IMR-90 (cell line): ENCODE data around the gene EHD4. TPM values are rescaled to one million over a fixed set of nuclear protein-coding genes. Genes with fewer than 3 reads are reported as not detected.

Experiments
- ATAC-seq: fragments of 200-7000 bp; cut with Tn5 transposase; 2 replicates; pipeline ENCODE4 v1.9.1; 2020; ENCODE audit warnings: low read depth, mild to moderate bottlenecking, moderate library complexity
- BruUV-seq: library from RNA; stranded (reverse); fragments of 400-500 nt; replicated peaks from 2 replicates; lab custom pipeline; 2021; lab: Mats Ljungman, UMichigan
- CTCF ChIA-PET: fragments of 300-600 bp; formaldehyde crosslinking; extraction: SDS; loops from one replicate; lab custom pipeline; 2021; ENCODE audit warnings: antibody characterized with exemption; lab: Yijun Ruan, JAX
- POLR2A ChIA-PET: fragments of 300-600 bp; sonication (Branson Sonifier 250); formaldehyde crosslinking; loops from one replicate; lab custom pipeline; 2022; ENCODE audit warnings: antibody characterized with exemption; ENCODE audit not compliant: unreplicated experiment; lab: Charles Lee
- DNase-seq: peaks from one replicate; pipeline ENCODE4 v3.0.0; 2013
- H2AFZ ChIP-seq: replicated peaks from 2 replicates; pipeline ENCODE3; 2013; ENCODE audit warnings: low read length, mild to moderate bottlenecking; ENCODE audit not compliant: poor library complexity
- H2AK5ac ChIP-seq: 2 replicates; pipeline ENCODE4 v1.6.1; 2013; ENCODE audit warnings: low read depth, low read length, inconsistent platforms
- H2AK9ac ChIP-seq: replicated peaks from 2 replicates; pipeline ENCODE3; 2013; ENCODE audit warnings: mild to moderate bottlenecking, low read depth, low read length, moderate library complexity; ENCODE audit not compliant: poor library complexity
- H2BK120ac ChIP-seq: 2 replicates; pipeline ENCODE4 v1.6.1; 2013; ENCODE audit warnings: low read depth, low read length, inconsistent platforms
- H2BK15ac ChIP-seq: 3 replicates; pipeline ENCODE4 v1.6.1; 2013; ENCODE audit warnings: low read depth, low read length, inconsistent platforms
- H2BK20ac ChIP-seq: 2 replicates; pipeline ENCODE4 v1.6.1; 2013; ENCODE audit warnings: low read depth, mild to moderate bottlenecking, inconsistent platforms, low read length, moderate library complexity
- H2BK5ac ChIP-seq: 2 replicates; pipeline ENCODE4 v1.6.1; 2013; ENCODE audit warnings: mild to moderate bottlenecking, low read depth, low read length, inconsistent platforms; ENCODE audit not compliant: poor library complexity, severe bottlenecking
- H3K14ac ChIP-seq: replicated peaks from 2 replicates; pipeline ENCODE4 v1.6.1; 2013; ENCODE audit warnings: low read depth, low read length, inconsistent platforms
- H3K18ac ChIP-seq: 2 replicates; pipeline ENCODE4 v1.6.1; 2013; ENCODE audit warnings: low read depth, low read length, control low read depth
- H3K23ac ChIP-seq: 2 replicates; pipeline ENCODE4 v1.6.1; 2013; ENCODE audit warnings: low read depth, low read length, inconsistent platforms
- H3K27ac ChIP-seq: 2 replicates; pipeline ENCODE4 v1.5.1; 2013; ENCODE audit warnings: mild to moderate bottlenecking, control low read depth, low read length; ENCODE audit not compliant: insufficient read depth
- H3K27me3 ChIP-seq: 2 replicates; pipeline ENCODE4 v1.6.1; 2013; ENCODE audit warnings: low read length; ENCODE audit not compliant: control insufficient read depth, insufficient read depth
- H3K36me3 ChIP-seq: 2 replicates; pipeline ENCODE4 v1.6.1; 2013; ENCODE audit warnings: low read length, mixed read lengths; ENCODE audit not compliant: control insufficient read depth, insufficient read depth
- H3K4ac ChIP-seq: 2 replicates; pipeline ENCODE4 v1.6.1; 2013; ENCODE audit warnings: low read depth, low read length, inconsistent platforms
- H3K4me1 ChIP-seq: 2 replicates; pipeline ENCODE4 v1.6.1; 2013; ENCODE audit warnings: low read length, mixed read lengths; ENCODE audit not compliant: control insufficient read depth, insufficient read depth
- H3K4me2 ChIP-seq: 2 replicates; pipeline ENCODE4 v1.6.1; 2013; ENCODE audit warnings: low read depth, mild to moderate bottlenecking, control low read depth, low read length, moderate library complexity
- H3K4me3 ChIP-seq: 2 replicates; pipeline ENCODE4 v1.5.1; 2013; ENCODE audit warnings: low read depth, mild to moderate bottlenecking, control low read depth, low read length, moderate library complexity; ENCODE audit not compliant: insufficient read depth
- H3K56ac ChIP-seq: 2 replicates; pipeline ENCODE4 v1.6.1; 2013; ENCODE audit warnings: low read length, inconsistent platforms; ENCODE audit not compliant: insufficient read depth; ENCODE audit errors: extremely low read depth
- H3K79me1 ChIP-seq, 2 experiments: 2 replicates each; pipeline ENCODE4 v1.6.1; 2013; ENCODE audit warnings: low read length in 2 of 2, inconsistent platforms in 1 of 2, low read depth in 1 of 2
- H3K9ac ChIP-seq: 2 replicates; pipeline ENCODE4 v1.6.1; 2013; ENCODE audit warnings: low read depth, low read length, control low read depth
- H3K9me1 ChIP-seq: 2 replicates; pipeline ENCODE4 v1.6.1; 2013; ENCODE audit warnings: low read length, inconsistent platforms; ENCODE audit not compliant: insufficient read depth
- H3K9me3 ChIP-seq: 2 replicates; pipeline ENCODE4 v1.6.1; 2013; ENCODE audit warnings: low read length; ENCODE audit not compliant: control insufficient read depth, insufficient read depth
- H4K20me1 ChIP-seq: 2 replicates; pipeline ENCODE4 v1.6.1; 2013; ENCODE audit warnings: low read length, inconsistent platforms; ENCODE audit not compliant: insufficient read depth
- H4K5ac ChIP-seq: 2 replicates; pipeline ENCODE4 v1.6.1; 2013; ENCODE audit warnings: mild to moderate bottlenecking, low read depth, low read length, control low read depth
- H4K8ac ChIP-seq, 2 experiments: 2 replicates each; pipeline ENCODE4 v1.6.1; 2013; ENCODE audit warnings: low read depth in 2 of 2, low read length in 2 of 2, control low read depth in 1 of 2, inconsistent platforms in 1 of 2
- H4K91ac ChIP-seq: 2 replicates; pipeline ENCODE4 v1.6.1; 2013; ENCODE audit warnings: low read depth, low read length, inconsistent platforms; ENCODE audit not compliant: insufficient read depth
- FOS ChIP-seq: fragments of 150-350 bp; IDR thresholded peaks from 2 replicates; pipeline ENCODE4 v1.6.1; 2016; ENCODE audit warnings: low read depth, low read length
- MAFK ChIP-seq: IDR thresholded peaks from 2 replicates; pipeline ENCODE4 v1.6.1; 2012; ENCODE audit warnings: low read depth, low read length, improper control_type of control experiment
- NFE2L2 ChIP-seq: fragments of 150-350 bp; IDR thresholded peaks from 2 replicates; pipeline ENCODE4 v1.6.1; 2016; ENCODE audit warnings: low read depth, mild to moderate bottlenecking, low read length
- USF2 ChIP-seq: fragments of 150-350 bp; IDR thresholded peaks from 2 replicates; pipeline ENCODE4 v1.6.1; 2017; ENCODE audit warnings: mild to moderate bottlenecking, antibody characterized with exemption, low read length, low read depth
- WGBS, 2 experiments: methylation state at CpG; one replicate each; pipeline versions ENCODE4 v1.1.5 to v1.1.7; 2013; ENCODE audit warnings: missing lambda C conversion rate in 2 of 2; ENCODE audit not compliant: insufficient read length in 1 of 2; ENCODE audit errors: extremely low coverage in 2 of 2; 5-methylcytosine and 5-hydroxymethylcytosine counted together
- dilution Hi-C: fragments of 300-500 bp; cut with HindIII; formaldehyde crosslinking; loops from one replicate; pipeline ENCODE4 v1.14.3; 2018; ENCODE audit warnings: low sequenced_read_pairs; ENCODE audit not compliant: unreplicated experiment
- in situ Hi-C: fragments of 300-500 bp; cut with MboI; formaldehyde crosslinking; loops from 3 replicates; pipeline ENCODE4 v1.14.3; 2019; ENCODE audit warnings: low sequenced_read_pairs, inconsistent platforms, mixed read lengths
- intact Hi-C: fragments of 100-400 bp; cut with micrococcal nuclease; formaldehyde crosslinking; loops from 2 replicates; pipeline ENCODE4 v1.10.0; 2022
- polyA plus RNA-seq, 3 experiments: library from polyadenylated mRNA; depleted of rRNA; stranded (reverse); fragments of >200 nt; gene quantifications; 2 replicates each; pipeline ENCODE4 v1.2.3, GENCODE V29; 2012; ENCODE audit warnings: low replicate concordance in 1 of 3
- total RNA-seq: library from RNA; depleted of rRNA; stranded (reverse); fragments of >200 nt; gene quantifications from 2 replicates; pipeline ENCODE4 v1.2.3, GENCODE V29; 2012

Gene EHD4
- total and polyA plus RNA-seq, 2 of the 4 experiments (the other 2 are of a cell fraction) = 21.0 to 29.0 TPM

GRCh38 chr15:41855261-41855961 is 116.9 kb downstream of the EHD4 start:
- H3K27ac ChIP-seq = no peak overlapping the region
- H4K8ac ChIP-seq = no peak overlapping the region
- no peaks in the 10 kb centered on the region for H3K36me3 ChIP-seq
- no peak overlapping the region for H2BK20ac ChIP-seq
- no peak overlapping the region for H2BK5ac ChIP-seq
- no peak for DNase-seq
- in situ Hi-C loops (no loop called here), dilution Hi-C loops (no loop called here), intact Hi-C loops (no loop called here)
- CTCF ChIA-PET = no interaction called here
- H3K9me1 ChIP-seq = no peaks in the 10 kb centered on the region
- H3K9ac ChIP-seq = no peak overlapping the region
- no peaks in the 10 kb centered on the region for H3K4me1 ChIP-seq
- H2BK15ac ChIP-seq = no peak overlapping the region
- BruUV-seq = no TSS peak
- H3K4me3 ChIP-seq = no peak overlapping the region
- H3K23ac ChIP-seq = no peak overlapping the region
- POLR2A ChIA-PET = no interaction called here
- no peak overlapping the region for H2BK120ac ChIP-seq
- H3K56ac ChIP-seq = no peak overlapping the region
- no peak overlapping the region for H2AFZ ChIP-seq
- WGBS, 2 experiments = 55% methylated on average over 16 of the region's 30 CpGs; no CpG with 5 or more reads in 1 of the 2 experiments
- H2AK5ac ChIP-seq = no peak overlapping the region
- H3K79me1 ChIP-seq = no peaks in the 10 kb centered on the region
- ATAC-seq = no peak
- peaks cover 29% of the 10 kb centered on the region for H3K27me3 ChIP-seq
- no peak for TF ChIP-seq MAFK
- no peak for TF ChIP-seq FOS
- no peak for TF ChIP-seq NFE2L2
- no peak for TF ChIP-seq USF2
- no peak overlapping the region for H3K14ac ChIP-seq
- no peak overlapping the region for H4K91ac ChIP-seq
- H2AK9ac ChIP-seq = no peak overlapping the region
- H3K4ac ChIP-seq = no peak overlapping the region
- no peak overlapping the region for H3K4me2 ChIP-seq
- H4K20me1 ChIP-seq = no peaks in the 10 kb centered on the region
- H3K18ac ChIP-seq = no peak overlapping the region
- no peak overlapping the region for H4K5ac ChIP-seq
- no peaks in the 10 kb centered on the region for H3K9me3 ChIP-seq
